Stimulated activated CD4-positive, alpha-beta T cell treated with anti-CD3 and anti-CD28 coated beads, TNF-alpha, amount 100 ng/mL, for 1 hour (primary cell): ENCODE measurements around the gene IKZF5.

Experiments
- DNase-seq, 3 donors: peaks; one replicate each; pipeline ENCODE4 v3.0.0-alpha.2; 2020; ENCODE audit warnings: low read depth in 3 of 3, low spot score in 1 of 3

IKZF5 gene, protein sequence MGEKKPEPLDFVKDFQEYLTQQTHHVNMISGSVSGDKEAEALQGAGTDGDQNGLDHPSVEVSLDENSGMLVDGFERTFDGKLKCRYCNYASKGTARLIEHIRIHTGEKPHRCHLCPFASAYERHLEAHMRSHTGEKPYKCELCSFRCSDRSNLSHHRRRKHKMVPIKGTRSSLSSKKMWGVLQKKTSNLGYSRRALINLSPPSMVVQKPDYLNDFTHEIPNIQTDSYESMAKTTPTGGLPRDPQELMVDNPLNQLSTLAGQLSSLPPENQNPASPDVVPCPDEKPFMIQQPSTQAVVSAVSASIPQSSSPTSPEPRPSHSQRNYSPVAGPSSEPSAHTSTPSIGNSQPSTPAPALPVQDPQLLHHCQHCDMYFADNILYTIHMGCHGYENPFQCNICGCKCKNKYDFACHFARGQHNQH

DNA sequence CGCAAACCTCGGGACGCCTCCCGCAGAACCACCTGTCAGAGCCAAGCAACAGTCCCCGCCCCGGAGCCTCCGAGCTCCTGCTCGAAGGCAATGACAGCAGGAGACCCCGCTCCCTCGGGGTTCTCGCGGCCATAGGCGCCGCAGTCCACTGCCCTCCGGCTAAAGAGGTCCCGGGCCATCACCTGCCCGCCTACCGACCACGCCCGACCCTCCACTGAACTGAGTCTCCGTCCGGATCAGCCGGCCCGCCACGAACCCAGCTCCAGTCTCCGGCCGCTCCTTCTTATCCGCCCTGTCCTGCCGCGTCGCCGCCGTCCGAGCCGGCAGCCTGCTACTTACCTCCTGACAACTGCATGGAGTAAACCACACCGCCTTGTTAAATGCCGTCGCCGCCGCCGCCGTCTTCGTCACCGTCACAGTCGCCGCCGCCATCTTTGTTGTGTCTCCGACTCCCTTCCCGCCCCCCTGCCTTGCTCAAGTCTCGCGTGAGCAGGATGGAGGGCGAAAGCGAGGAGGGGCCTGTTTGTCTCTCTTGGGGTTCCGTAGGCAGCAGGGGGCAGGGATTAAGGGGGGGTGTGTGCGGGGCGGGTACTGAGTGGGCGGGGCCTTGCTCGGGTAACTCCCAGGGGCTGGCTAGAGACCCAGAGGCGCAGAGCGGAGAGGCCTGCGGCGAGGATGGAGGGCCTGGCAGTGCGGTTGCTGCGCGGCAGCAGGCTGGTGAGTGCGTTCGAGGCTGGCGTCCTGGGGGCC, at the start of gene IKZF5, which contains the start of gene ACADSB:
TSS of gene IKZF5 (minus strand) at position 441 of the 750 bp plus-strand sequence. CDS start 10,170 bp downstream, outside the sequence.
TSS of gene ACADSB (plus strand) at position 652 of the 750 bp plus-strand sequence. CDS start at position 676, 24 bp downstream.
- peak; percentile 87 to 93 (median 91) for DNase-seq

DNA sequence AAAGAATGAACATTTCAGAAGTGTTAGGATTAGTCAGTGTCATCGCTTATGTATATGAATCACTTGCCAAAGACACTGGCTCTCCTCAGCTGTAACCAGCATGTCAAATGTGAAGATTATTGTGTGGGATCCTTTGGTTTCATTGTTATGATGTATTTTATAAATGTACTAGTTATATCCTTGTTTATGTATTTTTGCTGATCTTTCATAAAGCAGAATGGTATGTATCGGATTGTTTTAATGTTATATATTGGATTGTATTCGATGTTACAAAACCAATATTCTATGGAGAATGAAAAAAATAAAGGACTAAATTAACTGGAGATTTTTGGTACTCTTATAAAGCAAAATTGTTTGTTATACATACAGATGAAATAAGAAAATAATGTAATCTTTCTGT, 49.4 kb upstream of the IKZF5 start:
- no peak for DNase-seq

DNA sequence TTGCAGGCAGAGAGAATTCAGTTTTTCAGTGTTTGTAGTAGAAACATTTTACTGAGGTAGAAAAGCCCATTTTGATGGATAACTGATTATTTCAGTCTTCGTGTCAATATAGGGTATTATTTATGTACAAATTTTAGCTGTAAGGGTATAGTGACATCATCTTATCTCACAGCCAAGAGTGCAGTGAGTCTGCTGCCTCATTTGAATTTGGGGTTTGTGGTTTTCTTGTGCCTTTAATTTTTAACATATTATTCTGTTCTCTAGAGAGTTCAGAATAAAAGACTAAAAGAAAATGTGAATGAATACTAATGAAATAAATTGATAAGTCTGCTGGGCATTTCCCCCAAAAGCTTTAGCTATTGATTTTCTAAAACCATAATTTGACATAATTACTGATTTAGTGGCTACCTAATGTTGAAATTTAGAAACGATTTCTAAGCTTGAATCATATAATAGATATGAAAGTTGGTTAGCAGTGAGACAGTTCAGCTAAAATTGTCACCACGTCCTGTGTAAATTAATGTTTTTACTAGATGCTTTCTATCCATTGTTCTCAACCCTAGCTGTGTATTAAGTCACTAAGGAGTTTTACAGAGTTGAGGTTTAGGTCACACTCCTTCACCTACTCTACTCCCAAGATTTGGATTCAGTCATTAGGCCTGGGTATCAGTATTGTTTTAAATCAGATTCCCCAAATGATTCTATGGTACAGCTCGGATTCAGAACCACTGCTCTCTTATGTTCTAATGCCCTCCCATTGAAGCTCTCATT, 37.6 kb upstream of the IKZF5 start:
- DNase-seq: no peak

DNA sequence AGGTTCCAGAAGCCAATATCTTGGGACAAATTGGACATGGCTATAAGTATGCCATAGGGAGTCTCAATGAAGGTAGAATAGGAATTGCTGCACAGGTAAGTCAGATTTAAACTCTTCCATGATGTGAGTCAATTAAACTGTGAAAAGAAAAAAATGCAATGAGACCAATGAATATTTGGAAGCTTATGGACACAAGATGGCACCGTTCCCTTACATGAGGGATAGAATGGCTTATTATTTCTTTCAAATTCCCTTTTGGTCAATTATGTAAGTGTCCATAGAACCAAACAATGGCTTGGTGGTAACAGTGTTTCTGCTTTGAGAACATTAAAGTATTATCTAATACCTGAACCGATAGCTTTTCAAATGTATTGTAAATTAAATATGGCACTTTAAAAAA, 35.8 kb upstream of the IKZF5 start:
- no peak for DNase-seq

DNA sequence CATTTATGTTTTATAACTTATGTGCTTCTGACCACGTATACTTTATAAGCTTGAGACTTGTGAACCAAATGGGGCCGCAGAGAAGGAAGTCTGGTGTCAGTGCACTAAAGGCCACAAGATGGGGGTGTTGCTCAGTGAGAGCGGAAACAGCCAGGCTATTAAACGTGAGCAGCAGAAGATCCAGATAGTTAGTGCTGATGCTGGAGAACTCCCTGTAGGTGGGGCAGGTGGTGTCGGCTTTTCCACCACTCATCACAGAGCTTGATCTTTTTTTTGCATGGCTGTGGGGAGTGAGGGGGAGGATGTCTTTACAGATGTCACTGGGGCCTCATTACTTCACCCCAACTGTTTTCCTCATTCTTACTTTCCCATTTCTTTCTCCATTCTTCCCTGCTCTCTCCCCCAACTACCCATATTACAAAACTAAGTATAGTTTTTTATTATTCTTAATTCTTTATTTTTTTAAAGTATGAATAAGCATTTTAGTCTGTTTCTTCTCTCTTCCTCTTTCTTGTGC, 34.9 kb upstream of the IKZF5 start:
- peak in 2 of 3 donors; percentile 0 to 2 for DNase-seq

DNA sequence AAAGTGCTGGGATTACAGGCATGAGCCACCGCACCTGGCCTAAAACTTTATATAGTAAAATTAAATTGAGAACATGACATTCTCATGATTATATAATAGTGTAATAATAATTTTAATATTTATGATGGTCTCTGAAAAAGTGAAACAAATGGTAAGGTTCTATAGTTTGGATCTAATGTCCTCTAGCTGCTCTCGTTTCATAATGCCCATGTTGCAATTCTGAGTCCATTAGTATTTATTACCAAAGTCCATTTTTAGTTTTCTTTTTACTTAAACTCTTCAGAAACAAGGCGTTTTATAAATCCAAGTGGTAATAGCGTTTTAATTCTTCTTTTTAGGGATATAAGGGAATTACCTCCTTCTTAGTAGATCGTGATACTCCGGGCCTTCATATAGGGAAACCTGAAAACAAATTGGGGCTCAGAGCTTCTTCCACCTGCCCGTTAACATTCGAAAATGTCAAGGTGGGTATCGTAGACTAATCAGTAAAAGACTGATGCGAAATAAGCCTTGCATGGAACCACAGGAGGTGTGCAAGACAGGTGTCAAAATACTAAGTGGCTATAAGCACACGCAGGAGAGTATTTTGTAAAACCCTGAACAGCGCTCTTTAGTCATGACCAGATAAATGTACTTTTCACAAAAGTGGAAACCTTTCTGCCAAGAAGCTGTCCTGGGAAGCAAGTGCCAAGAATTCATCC, 34.3 kb upstream of the IKZF5 start:
- no peak for DNase-seq

DNA sequence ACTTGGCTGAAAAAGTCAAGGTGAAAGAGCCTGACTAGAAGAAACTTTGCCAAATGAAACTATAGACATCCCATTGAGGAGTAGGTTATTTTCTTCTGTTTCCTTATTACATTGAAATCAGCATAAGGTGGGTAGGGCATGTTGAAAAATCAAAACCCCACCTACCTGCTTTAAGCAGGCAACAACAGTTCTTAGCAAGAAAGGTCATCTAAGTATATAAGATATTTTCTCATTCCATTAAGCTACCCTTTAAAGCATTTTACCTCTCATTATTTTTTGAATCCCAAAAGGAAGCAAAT, 31.0 kb upstream of the IKZF5 start:
- DNase-seq: no peak

DNA sequence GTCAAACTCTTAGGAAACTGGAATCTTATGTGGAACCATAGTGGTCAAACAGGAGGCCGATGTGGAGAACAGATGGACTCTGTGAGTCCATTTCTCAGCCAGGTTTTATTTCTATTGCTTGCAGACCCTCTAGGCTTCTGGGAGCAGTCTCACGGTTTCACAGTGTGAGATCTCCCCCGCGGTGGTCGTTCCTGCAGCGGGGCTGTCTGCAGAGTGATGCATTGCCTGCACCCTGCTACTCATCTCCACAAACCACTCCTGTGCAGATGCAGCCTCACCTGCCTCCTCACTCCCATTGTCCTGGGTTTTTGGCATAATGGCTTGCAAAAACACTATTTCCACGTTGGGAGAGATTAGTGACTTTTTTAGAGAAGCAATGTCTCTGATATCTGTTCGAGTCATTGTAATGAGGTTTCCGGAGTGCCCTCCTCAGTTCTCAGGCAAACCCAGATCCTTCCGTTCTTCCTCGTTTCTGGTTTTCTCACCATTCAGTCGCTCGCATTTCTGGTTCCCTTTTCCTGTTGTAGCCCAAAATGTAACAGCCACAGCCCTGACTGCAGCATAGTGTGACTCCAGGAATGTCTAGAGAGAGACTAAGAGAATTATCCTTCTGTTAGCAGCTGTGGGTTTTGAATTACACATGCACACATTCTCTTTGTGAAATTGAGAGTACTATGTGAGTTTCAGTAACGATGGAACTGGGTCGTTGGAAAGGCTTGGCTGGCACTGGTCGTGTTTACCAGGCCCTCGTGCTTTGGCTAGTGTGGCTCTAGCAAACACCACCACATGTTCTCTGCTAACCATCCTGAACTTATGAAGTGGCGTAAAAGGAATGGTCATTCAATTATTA, 30.4 kb upstream of the IKZF5 start:
- DNase-seq: no peak

DNA sequence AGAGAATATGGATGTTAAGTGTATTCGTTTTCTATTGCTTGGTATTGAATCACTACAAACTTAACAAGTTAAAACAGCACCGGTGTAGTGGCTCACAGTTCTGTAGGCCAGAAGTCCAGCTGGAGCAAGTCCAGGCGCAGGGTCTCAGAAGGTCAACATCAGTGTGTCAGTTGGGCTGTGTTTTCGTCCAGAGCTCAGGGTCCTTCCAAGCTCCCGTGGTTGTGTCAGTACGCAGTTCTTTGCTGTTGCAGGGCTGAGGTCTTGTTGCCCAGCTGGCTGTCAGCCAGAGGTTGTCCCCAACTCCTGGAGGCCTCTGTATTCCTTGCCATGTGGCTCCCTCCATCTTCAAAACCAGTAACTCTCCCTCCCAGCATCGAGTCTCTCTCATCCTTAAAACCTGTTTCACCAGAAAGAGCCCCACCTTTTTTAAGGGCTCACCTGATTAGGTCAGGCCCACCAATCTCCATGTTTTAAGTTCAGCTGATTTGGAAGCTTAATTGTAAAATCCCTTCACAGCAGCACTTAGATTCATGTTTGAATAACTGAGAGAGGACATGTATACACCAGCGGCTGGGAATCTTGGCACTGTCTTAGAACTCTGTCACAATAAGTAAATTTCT, 27.0 kb upstream of the IKZF5 start:
- no peak for DNase-seq

DNA sequence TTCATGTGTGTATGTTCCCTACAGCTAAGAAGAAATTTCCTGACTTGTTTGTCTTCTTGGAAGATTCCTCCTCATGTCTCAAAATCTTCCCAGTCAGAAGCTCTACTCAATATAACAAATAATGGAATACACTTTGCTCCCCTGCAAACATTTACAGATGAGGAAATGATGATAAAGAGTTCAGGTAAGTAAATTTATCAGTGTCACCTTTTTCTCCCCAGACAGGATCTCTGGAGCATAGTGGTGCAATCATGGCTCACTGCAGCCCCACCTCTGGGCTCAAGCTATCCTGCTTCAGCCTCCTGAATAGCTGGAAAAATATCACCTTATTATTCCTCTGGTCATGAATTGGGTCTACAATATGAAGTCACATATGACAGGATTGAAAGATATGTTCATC, 25.7 kb upstream of the IKZF5 start:
- DNase-seq: no peak

DNA sequence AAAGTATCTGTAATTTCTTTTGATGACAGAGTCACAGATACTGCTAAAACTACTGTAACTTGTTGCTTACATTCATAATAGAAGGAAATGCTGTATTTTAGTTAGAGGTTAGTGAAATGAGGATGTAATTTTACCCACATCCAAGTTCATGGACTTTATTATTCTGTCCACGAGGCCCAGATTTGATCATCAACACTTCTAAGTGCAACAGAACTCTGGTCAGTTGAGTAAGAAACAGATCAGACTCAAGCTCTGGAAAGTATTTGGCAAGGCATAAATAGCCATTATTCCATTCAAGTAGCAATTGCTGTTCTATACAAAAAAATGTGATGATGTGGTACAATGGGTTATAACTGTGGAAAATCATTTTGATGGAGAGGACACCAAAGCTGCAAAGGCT, 22.5 kb upstream of the IKZF5 start:
- DNase-seq: no peak

DNA sequence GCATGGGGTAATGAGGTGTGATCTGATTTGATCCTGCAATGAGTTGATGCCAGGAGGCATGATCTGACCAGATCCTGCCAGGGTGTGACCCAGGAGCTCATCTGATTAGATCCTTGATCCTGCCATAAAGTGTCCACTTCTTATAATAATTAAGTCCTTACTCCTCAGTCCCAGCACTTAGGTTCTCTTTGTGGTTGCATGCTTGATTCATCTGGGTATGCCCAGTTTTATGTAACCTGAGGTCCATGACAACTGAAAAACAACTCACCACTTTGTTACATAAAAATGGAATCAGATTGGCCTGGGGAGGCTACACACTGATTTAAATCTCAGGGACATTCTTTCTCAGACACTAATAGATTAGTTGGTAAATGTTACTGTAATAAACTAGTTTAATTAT, 19.3 kb upstream of the IKZF5 start:
- no peak for DNase-seq

DNA sequence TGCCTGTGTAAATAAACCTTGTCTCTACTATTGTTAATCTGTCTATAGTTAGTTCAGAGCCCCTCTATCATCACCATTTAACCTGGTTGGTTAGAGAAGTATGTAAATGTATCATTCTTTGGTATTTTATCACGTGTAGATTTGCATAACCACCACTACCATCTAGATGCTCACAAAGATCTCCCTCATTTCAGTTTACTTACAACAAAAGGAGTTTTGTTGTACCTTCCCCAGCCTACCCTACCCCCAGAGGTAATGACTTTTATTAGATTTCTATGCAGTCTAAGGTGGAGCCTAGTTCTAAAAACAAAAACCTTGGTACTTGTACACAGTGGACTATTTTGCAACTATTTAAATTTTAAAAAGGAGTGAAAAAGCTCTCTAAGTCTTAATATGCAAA, 17.7 kb upstream of the IKZF5 start:
- DNase-seq: no peak

DNA sequence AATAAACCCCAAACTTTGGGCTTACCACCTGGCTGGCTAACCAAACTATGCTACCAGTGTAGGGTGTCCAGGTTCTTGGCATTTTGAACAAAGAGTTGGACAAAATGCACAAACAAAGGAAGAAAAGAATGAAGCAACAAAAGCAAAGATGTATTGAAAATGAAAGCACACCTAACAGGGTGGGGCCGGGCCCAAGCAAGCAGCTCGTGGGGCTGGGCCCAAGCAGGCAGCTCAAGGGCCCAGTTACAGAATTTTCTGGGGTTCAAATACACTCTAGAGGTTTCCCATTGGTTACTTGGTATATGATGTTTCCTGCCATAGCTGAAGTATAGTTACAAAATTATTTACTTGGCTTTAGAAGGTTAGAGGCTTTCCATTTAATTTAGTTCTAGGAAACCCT, 15.9 kb upstream of the IKZF5 start:
- no peak for DNase-seq

DNA sequence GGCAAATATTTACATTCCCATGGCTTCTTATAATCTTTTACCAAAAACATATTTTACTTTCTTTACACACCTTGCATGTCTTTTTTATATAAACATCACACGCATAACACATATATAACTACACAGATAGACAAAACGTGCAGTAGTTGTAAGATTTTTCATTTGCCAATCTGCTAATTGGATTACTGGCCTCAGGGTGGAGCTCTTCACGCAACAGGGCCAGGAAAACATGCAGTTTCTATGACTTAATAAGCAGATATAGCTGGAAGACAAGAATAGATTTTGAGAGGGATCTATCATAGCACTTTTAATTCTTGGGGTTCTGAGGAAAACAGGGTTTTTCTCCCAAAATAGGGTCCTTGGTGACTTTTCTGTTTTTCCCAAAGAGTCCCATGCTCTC, 12.9 kb upstream of the IKZF5 start:
- DNase-seq: no peak

DNA sequence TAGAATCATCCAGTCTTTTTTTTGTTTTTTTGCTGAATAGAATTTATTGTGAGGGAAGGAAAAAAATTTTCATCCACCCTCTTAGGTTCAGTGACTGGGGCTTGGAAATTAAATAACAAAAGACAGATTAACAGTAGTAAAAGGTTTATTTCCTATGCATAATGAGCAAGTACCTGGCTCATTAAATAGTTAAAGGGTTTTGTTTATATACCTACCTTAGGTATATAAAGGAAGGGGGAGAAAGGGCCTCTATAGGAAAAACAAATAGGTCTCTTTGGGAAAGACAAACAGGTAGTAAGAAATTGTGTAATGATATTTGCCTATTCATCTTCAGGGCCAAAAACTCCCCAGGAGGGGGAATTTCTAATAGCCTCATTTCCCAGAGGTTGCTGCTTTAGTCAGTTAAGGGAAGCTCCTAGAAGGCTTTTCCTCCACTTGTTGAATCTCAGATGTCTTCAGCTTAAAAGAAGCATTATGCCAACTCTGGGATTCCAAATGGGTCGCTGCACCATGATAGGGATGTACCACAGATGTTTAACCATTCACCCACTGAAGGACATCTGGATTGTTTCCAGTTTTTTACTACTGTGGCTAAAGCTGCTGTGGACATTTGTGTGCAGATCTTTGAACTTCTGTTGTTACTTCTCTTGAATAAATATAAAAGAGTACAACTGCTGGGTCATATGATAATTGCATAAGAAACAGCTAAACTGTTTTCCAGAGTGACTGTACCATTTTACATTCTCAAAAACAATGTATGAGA, 11.5 kb upstream of the IKZF5 start:
- DNase-seq: no peak

DNA sequence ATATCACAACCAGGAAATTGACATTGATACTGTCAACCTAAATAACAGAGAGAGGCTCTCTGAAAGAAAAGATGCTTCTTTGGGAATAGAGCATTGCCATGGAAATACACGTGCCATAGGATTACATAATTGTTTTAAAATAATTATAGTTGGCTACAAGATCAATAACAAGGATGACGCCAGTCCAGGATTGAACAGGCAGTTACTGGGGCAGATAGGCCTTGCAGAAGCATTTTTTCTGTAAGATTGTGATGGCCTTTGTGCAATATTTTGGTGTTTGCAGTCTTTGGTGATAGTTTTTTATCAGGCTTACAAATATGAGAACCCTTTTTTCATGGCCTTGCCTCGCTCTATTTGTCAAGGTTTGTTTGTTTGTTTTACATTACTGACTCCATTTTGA, 10.7 kb upstream of the IKZF5 start:
- no peak for DNase-seq

DNA sequence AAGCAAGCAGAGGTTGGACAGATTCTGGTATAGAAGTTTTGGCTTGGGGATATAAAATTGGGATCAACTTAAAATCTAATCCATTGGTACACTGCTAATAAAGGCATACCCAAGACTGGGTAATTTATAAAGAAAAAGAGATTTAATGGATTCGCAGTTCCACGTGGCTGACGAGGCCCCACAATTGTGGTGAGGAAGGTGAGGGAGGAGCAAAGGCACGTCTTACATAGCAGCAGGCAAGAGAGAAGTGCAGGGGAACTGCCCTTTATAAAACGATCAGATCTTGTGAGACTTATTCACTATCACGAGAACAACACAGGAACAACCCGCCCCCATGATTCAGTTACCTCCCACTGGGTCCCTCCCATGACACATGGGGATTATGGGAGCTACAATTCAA, 9.9 kb upstream of the IKZF5 start:
- no peak for DNase-seq
